OCI-LY7 (cell line): ENCODE results near the gene PAX7.

Experiments
- CTCF ChIP-seq: fragments of 200-600 bp; sonication (generic); conservative IDR thresholded peaks from 2 replicates; pipeline ENCODE4 v1.5.1; 2014; ENCODE audit warnings: mild to moderate bottlenecking, antibody characterized with exemption, low read length, moderate library complexity, mixed read lengths
- EZH2phosphoT487 ChIP-seq: fragments of 200-600 bp; sonication (generic); IDR thresholded peaks from 2 replicates; pipeline ENCODE4 v1.6.1; 2018; ENCODE audit warnings: low read depth, borderline replicate concordance, mild to moderate bottlenecking, mixed run types, antibody characterized with exemption, low read length, moderate library complexity, mixed read lengths

DNA sequence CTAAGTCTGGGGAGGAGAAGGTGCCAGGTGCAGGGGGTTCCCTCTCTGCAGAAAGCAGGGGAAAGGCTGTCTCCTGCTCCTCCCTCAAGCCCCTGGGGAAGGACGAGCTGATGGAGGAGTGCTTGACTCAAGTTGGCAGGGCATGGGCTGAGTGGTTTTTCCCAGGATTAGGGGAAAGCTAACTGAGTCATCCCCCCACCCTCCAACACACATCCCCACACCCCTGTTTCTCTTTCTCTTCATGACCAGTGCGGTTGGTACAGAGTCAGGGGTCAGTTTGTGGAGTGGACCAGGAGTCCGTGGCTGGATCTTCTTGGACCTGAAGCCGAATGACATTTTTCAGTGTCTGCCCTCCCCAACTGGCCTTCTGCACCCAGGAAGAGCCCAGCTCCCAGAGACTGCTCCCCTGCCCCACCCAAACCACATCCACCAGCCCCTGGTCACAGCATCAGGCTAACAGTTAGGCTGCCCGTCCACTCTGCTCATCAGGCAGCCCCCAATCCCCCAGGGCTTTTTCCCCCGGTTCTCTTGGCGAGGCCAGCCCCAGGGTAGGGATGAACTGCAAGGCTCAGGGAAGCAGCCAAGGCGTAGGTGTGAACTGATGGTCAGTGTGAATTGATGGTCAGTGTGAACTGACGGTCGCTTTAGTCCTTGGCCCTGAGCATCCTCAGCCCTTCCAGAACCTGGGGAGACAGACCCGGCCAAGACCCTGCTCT is 81.0 kb downstream of the PAX7 start:
- TF ChIP-seq CTCF (no peak), EZH2phosphoT487 (no peak)
